ENCODE measurements around the gene SLC9A3.

SLC9A3 gene

DNA sequence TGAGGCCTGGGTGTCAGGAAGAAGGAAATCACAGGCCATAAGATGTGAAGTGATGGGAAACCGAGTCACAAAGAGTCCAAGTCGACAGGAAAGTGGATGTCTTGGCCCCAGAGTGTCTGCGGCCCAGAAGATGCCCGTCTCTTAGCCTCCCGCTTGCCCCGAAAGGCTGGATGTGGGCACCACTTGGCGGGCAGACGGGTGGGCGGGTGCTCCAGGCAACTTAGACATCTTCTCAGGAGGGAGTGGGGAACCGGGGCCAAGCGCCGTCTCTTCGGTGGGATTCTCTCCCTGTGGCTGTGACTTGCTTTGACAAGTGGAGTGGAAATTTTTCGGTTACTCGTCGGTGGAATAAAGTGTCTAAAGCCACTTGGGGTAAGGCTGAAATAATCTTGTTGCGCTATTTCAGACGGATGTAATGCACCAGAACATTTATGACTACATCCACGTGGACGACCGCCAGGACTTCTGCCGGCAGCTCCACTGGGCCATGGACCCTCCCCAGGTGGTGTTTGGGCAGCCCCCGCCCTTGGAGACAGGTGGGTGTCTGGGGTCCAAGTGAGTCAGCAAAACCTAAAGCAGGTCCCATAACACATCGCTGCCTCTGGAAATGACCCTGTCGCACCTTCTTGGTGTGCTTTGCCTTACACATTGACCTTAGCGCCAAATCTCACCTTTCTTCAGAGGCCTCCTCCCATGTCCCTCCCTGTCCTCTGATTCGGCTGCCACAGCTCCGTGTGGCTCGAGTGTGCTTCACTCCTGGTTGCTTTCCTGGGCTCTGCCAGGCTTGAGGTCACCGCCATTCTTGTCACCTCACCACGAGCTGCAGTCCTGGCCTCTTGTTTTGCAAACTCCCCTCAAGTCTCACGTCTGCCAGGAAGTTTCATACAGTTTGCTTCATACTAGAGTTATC lies 101.7 kb downstream of the SLC9A3 start (continued):
- TF ChIP-seq, protein P1, sequence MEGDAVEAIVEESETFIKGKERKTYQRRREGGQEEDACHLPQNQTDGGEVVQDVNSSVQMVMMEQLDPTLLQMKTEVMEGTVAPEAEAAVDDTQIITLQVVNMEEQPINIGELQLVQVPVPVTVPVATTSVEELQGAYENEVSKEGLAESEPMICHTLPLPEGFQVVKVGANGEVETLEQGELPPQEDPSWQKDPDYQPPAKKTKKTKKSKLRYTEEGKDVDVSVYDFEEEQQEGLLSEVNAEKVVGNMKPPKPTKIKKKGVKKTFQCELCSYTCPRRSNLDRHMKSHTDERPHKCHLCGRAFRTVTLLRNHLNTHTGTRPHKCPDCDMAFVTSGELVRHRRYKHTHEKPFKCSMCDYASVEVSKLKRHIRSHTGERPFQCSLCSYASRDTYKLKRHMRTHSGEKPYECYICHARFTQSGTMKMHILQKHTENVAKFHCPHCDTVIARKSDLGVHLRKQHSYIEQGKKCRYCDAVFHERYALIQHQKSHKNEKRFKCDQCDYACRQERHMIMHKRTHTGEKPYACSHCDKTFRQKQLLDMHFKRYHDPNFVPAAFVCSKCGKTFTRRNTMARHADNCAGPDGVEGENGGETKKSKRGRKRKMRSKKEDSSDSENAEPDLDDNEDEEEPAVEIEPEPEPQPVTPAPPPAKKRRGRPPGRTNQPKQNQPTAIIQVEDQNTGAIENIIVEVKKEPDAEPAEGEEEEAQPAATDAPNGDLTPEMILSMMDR (tag by site-specific recombination; IDR thresholded peaks at IDR 0.05): no peak
- TF ChIP-seq OVOL3 (tag by site-specific recombination; IDR thresholded peaks at IDR 0.05): no peak
- no peak for TF ChIP-seq HOXD13 (CRISPR knock-in tag; IDR thresholded peaks at IDR 0.05; ENCODE audit: borderline replicate concordance)
- TF ChIP-seq ZNF175 (tag by site-specific recombination; IDR thresholded peaks at IDR 0.05): no peak
- no peak for TF ChIP-seq YY2 (tag by site-specific recombination; IDR thresholded peaks at IDR 0.05)

DNA sequence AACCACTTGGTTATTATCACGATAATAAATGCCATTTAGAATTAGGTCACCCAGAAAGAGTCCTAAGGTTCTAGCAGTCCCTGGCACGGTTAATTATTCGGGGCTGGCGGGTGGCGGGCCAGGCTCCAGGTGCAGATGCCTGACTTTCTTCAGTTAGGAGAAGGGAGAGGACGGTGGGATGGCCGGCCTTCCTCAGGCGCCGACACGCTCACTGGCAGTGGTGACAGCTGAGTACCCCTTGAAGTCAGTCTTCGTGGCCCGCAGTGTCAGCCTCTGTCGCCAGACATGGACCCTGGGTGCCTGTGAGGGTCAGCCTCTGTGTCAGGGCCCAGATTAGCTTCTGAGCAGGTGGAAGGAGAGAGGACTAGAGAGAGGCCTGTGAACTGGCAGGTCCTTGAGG lies 102.3 kb downstream of the SLC9A3 start:
- ChIA-PET POLR2A (no interaction called here), CTCF (interaction anchor here (0.6 kb wide), 1 partner anchor 38 kb away, joined by 3 read pairs; no protein-coding TSS in a partner anchor)
- no peak for TF ChIP-seq ZNF654 (tag by site-specific recombination; IDR thresholded peaks at IDR 0.05; ENCODE audit: low read depth)
- no peak for TF ChIP-seq ZNF658 (tag by site-specific recombination; IDR thresholded peaks at IDR 0.05)
- TF ChIP-seq, protein P2, sequence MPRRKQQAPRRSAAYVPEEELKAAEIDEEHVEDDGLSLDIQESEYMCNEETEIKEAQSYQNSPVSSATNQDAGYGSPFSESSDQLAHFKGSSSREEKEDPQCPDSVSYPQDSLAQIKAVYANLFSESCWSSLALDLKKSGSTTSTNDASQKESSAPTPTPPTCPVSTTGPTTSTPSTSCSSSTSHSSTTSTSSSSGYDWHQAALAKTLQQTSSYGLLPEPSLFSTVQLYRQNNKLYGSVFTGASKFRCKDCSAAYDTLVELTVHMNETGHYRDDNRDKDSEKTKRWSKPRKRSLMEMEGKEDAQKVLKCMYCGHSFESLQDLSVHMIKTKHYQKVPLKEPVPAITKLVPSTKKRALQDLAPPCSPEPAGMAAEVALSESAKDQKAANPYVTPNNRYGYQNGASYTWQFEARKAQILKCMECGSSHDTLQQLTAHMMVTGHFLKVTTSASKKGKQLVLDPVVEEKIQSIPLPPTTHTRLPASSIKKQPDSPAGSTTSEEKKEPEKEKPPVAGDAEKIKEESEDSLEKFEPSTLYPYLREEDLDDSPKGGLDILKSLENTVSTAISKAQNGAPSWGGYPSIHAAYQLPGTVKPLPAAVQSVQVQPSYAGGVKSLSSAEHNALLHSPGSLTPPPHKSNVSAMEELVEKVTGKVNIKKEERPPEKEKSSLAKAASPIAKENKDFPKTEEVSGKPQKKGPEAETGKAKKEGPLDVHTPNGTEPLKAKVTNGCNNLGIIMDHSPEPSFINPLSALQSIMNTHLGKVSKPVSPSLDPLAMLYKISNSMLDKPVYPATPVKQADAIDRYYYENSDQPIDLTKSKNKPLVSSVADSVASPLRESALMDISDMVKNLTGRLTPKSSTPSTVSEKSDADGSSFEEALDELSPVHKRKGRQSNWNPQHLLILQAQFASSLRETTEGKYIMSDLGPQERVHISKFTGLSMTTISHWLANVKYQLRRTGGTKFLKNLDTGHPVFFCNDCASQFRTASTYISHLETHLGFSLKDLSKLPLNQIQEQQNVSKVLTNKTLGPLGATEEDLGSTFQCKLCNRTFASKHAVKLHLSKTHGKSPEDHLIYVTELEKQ (tag by site-specific recombination; IDR thresholded peaks at IDR 0.05; ENCODE audit: borderline replicate concordance): no peak
- TF ChIP-seq, protein P3, sequence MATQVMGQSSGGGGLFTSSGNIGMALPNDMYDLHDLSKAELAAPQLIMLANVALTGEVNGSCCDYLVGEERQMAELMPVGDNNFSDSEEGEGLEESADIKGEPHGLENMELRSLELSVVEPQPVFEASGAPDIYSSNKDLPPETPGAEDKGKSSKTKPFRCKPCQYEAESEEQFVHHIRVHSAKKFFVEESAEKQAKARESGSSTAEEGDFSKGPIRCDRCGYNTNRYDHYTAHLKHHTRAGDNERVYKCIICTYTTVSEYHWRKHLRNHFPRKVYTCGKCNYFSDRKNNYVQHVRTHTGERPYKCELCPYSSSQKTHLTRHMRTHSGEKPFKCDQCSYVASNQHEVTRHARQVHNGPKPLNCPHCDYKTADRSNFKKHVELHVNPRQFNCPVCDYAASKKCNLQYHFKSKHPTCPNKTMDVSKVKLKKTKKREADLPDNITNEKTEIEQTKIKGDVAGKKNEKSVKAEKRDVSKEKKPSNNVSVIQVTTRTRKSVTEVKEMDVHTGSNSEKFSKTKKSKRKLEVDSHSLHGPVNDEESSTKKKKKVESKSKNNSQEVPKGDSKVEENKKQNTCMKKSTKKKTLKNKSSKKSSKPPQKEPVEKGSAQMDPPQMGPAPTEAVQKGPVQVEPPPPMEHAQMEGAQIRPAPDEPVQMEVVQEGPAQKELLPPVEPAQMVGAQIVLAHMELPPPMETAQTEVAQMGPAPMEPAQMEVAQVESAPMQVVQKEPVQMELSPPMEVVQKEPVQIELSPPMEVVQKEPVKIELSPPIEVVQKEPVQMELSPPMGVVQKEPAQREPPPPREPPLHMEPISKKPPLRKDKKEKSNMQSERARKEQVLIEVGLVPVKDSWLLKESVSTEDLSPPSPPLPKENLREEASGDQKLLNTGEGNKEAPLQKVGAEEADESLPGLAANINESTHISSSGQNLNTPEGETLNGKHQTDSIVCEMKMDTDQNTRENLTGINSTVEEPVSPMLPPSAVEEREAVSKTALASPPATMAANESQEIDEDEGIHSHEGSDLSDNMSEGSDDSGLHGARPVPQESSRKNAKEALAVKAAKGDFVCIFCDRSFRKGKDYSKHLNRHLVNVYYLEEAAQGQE (tag by site-specific recombination; IDR thresholded peaks at IDR 0.05): no peak
- no peak for TF ChIP-seq ZNF248 (tag by site-specific recombination; IDR thresholded peaks at IDR 0.05)
- TF ChIP-seq ZNF239 (tag by site-specific recombination; IDR thresholded peaks at IDR 0.05): no peak
- TF ChIP-seq ZNF132 (tag by site-specific recombination; IDR thresholded peaks at IDR 0.05; ENCODE audit: borderline replicate concordance): no peak
- TF ChIP-seq ZNF701 (tag by site-specific recombination; IDR thresholded peaks at IDR 0.05): no peak
- TF ChIP-seq, protein P4, sequence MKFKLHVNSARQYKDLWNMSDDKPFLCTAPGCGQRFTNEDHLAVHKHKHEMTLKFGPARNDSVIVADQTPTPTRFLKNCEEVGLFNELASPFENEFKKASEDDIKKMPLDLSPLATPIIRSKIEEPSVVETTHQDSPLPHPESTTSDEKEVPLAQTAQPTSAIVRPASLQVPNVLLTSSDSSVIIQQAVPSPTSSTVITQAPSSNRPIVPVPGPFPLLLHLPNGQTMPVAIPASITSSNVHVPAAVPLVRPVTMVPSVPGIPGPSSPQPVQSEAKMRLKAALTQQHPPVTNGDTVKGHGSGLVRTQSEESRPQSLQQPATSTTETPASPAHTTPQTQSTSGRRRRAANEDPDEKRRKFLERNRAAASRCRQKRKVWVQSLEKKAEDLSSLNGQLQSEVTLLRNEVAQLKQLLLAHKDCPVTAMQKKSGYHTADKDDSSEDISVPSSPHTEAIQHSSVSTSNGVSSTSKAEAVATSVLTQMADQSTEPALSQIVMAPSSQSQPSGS (tag by site-specific recombination; IDR thresholded peaks at IDR 0.05; ENCODE audit: low read depth): no peak
- no peak for TF ChIP-seq ZNF544 (tag by site-specific recombination; IDR thresholded peaks at IDR 0.05)
- TF ChIP-seq, protein P5, sequence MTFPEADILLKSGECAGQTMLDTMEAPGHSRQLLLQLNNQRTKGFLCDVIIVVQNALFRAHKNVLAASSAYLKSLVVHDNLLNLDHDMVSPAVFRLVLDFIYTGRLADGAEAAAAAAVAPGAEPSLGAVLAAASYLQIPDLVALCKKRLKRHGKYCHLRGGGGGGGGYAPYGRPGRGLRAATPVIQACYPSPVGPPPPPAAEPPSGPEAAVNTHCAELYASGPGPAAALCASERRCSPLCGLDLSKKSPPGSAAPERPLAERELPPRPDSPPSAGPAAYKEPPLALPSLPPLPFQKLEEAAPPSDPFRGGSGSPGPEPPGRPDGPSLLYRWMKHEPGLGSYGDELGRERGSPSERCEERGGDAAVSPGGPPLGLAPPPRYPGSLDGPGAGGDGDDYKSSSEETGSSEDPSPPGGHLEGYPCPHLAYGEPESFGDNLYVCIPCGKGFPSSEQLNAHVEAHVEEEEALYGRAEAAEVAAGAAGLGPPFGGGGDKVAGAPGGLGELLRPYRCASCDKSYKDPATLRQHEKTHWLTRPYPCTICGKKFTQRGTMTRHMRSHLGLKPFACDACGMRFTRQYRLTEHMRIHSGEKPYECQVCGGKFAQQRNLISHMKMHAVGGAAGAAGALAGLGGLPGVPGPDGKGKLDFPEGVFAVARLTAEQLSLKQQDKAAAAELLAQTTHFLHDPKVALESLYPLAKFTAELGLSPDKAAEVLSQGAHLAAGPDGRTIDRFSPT (tag by site-specific recombination; IDR thresholded peaks at IDR 0.05): no peak
- TF ChIP-seq ZNF311 (tag by site-specific recombination; IDR thresholded peaks at IDR 0.05; ENCODE audit: borderline replicate concordance): no peak
- TF ChIP-seq SCRT2 (tag by site-specific recombination; IDR thresholded peaks at IDR 0.05): no peak
- TF ChIP-seq ZNF292 (tag by site-specific recombination; IDR thresholded peaks at IDR 0.05; ENCODE audit: borderline replicate concordance, low read depth): no peak
- H3K27ac ChIP-seq (ENCODE audit: extremely low read depth, low read depth, low read length): no peak overlapping the region
- H3K4me3 ChIP-seq (ENCODE audit: low read depth, low read length): no peak overlapping the region
- H3K36me3 ChIP-seq (ENCODE audit: control insufficient read depth in 2 of 2, insufficient read depth in 1 of 2, low read length in 2 of 2): peaks cover 0 to 20% of the 10 kb centered on the region in 2 experiments; a peak in 2 of 3 replicates
- H3K4me1 ChIP-seq (ENCODE audit: control insufficient read depth, insufficient read depth, low read length): 0 out of 2 replicates have a peak, but pooled peaks cover 2% of the 10 kb centered on the region
- no peaks in the 10 kb centered on the region for H3K9me3 ChIP-seq (ENCODE audit: control insufficient read depth, insufficient read depth, low read depth, low read length)
